ENCODE data around the gene CACNA2D1. TPM values are rescaled to one million over a fixed set of nuclear protein-coding genes. Genes with fewer than 3 reads are reported as not detected.

Gene CACNA2D1
- total RNA-seq, 1 donor from 2014 or later, result 116 TPM

DNA sequence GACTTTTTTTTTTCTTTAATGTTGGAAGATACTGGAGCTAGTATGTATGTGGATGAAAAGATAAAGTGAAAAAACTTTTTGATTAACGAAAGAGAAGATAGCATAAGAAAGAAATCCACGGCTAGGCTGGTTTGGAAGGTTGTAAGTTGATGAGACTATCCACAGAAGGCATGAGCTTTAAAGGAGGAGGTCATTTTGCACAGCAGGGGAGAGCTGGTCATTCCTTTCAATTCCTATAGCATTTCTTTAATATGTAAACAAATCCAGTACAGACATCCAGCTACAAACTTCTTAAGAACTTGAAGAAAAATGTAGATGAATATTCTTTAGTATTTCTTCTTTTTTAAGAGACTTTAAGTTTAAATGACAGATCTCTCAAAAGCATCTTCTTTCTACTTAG is 281.3 kb downstream of the CACNA2D1 start:
- Histone ChIP-seq H3K4me1 (ENCODE audit: control insufficient read depth in 3 of 3, insufficient read depth in 3 of 3, low read length in 3 of 3) (peaks cover 0 to 10% (median 2%) of the 10 kb centered on the region in 3 donors), H3K9ac (ENCODE audit: low read depth in 1 of 3, low read length in 3 of 3) (no peak overlapping the region), H3K27ac (ENCODE audit: low read depth, low read length) (no peak overlapping the region), H3K36me3 (ENCODE audit: control insufficient read depth in 3 of 3, insufficient read depth in 3 of 3, low read length in 3 of 3) (no peaks in the 10 kb centered on the region), H3K9me3 (ENCODE audit: control insufficient read depth in 3 of 3, low read length in 3 of 3) (no peaks in the 10 kb centered on the region), H3K4me3 (ENCODE audit: low read length in 3 of 3) (no peak overlapping the region), H3K27me3 (ENCODE audit: control insufficient read depth in 3 of 3, insufficient read depth in 3 of 3, low read length in 3 of 3) (no peaks in the 10 kb centered on the region)

DNA sequence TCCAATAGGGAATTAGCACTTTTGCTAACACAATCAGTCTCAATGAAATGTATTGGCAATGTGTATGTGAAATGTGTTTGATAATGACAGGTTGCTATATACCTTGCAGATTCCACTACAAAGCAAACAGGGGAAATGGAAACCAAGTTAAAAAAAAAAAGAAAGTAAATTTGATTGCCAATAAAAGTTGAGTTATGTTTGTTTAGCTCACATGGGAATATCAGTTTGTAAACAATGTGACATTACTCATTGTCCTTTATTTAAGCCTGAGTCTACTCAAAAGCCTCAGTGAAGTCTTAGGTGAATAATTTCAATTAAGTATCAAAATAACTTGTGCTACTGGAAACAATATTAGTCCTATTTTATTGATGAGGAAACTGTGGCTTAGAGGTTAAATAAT is 285.2 kb downstream of the CACNA2D1 start:
- Histone ChIP-seq H3K36me3 (ENCODE audit: control insufficient read depth in 3 of 3, insufficient read depth in 3 of 3, low read length in 3 of 3) (no peaks in the 10 kb centered on the region), H3K4me3 (ENCODE audit: low read length in 3 of 3) (no peak overlapping the region), H3K9me3 (ENCODE audit: control insufficient read depth in 3 of 3, low read length in 3 of 3) (no peaks in the 10 kb centered on the region), H3K9ac (ENCODE audit: low read depth in 1 of 3, low read length in 3 of 3) (no peak overlapping the region), H3K27ac (ENCODE audit: low read depth, low read length) (no peak overlapping the region), H3K4me1 (ENCODE audit: control insufficient read depth in 3 of 3, insufficient read depth in 3 of 3, low read length in 3 of 3) (peaks cover 0 to 4% (median 0%) of the 10 kb centered on the region in 3 donors), H3K27me3 (ENCODE audit: control insufficient read depth in 3 of 3, insufficient read depth in 3 of 3, low read length in 3 of 3) (no peaks in the 10 kb centered on the region)

DNA sequence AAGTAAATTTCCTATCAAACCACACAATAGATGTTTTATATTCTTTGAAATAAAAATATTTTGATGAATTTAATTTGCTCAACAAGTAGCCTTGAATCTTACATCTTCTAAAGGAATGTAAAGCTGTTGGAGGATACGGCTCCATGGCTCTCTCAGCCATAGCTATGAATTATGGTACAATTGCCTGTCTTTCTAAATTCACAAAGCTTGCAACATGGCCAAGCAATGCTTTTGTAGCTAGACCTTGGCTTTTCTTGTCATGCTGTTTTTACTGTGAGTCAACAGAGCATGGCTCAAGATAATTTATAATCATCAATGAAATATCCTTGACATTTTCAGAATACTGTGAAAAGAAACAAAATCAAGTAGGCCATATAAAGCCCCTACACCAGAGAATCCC is 286.7 kb downstream of the CACNA2D1 start:
- no peaks in the 10 kb centered on the region for H3K9me3 ChIP-seq (ENCODE audit: control insufficient read depth in 3 of 3, low read length in 3 of 3)
- H3K9ac ChIP-seq (ENCODE audit: low read depth in 1 of 3, low read length in 3 of 3), result no peak overlapping the region
- no peaks in the 10 kb centered on the region for H3K36me3 ChIP-seq (ENCODE audit: control insufficient read depth in 3 of 3, insufficient read depth in 3 of 3, low read length in 3 of 3)
- H3K27ac ChIP-seq (ENCODE audit: low read depth, low read length), result no peak overlapping the region
- no peaks in the 10 kb centered on the region for H3K27me3 ChIP-seq (ENCODE audit: control insufficient read depth in 3 of 3, insufficient read depth in 3 of 3, low read length in 3 of 3)
- H3K4me1 ChIP-seq (ENCODE audit: control insufficient read depth in 3 of 3, insufficient read depth in 3 of 3, low read length in 3 of 3), result peaks cover 0 to 6% (median 4%) of the 10 kb centered on the region in 3 donors
- no peak overlapping the region for H3K4me3 ChIP-seq (ENCODE audit: low read length in 3 of 3)

DNA sequence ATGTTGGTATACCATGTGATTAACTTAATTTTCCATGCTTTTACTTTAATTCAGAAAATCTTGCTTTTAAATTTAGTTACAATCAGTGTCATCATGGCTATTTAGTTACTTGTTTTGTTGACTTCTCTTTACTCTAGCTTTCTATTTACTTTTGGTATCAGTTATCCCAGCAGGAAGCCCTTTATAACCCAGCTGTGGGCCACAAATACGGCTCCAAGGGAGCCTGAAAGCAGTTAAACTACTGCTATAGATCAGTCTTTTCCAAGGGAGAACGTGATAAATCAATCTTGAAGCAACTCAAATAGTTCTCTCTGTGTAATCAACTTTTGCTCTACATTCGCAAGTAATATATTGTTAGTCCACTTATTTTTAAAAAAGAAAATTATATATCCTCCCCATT is 287.4 kb downstream of the CACNA2D1 start:
- Histone ChIP-seq H3K9me3 (ENCODE audit: control insufficient read depth in 3 of 3, low read length in 3 of 3) (no peaks in the 10 kb centered on the region), H3K4me1 (ENCODE audit: control insufficient read depth in 3 of 3, insufficient read depth in 3 of 3, low read length in 3 of 3) (peaks cover 0 to 6% (median 4%) of the 10 kb centered on the region in 3 donors), H3K27me3 (ENCODE audit: control insufficient read depth in 3 of 3, insufficient read depth in 3 of 3, low read length in 3 of 3) (no peaks in the 10 kb centered on the region), H3K4me3 (ENCODE audit: low read length in 3 of 3) (no peak overlapping the region), H3K27ac (ENCODE audit: low read depth, low read length) (no peak overlapping the region), H3K36me3 (ENCODE audit: control insufficient read depth in 3 of 3, insufficient read depth in 3 of 3, low read length in 3 of 3) (no peaks in the 10 kb centered on the region), H3K9ac (ENCODE audit: low read depth in 1 of 3, low read length in 3 of 3) (no peak overlapping the region)

DNA sequence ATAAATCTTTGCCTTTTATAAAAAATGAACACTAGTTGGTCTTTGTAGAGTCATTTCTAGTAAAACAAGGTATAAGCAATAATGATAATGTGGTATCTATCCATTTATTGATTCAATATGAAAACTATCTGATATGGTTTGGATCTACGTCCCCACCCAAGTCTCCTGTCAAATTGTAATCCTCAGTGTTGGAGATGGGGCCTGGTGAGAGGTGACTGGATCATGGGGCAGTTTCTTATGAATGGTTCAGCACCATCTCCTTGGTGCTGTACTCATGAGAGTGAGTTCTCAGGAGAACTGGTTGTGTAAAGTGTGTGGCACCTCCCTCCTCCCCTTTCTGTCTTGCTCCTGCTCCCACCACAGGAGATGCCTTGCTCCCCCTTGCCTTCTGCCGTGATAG is 288.8 kb downstream of the CACNA2D1 start:
- H3K4me1 ChIP-seq (ENCODE audit: control insufficient read depth in 3 of 3, insufficient read depth in 3 of 3, low read length in 3 of 3), result peaks cover 0 to 6% (median 4%) of the 10 kb centered on the region in 3 donors
- H3K27me3 ChIP-seq (ENCODE audit: control insufficient read depth in 3 of 3, insufficient read depth in 3 of 3, low read length in 3 of 3), result no peaks in the 10 kb centered on the region
- H3K4me3 ChIP-seq (ENCODE audit: low read length in 3 of 3), result no peak overlapping the region
- no peaks in the 10 kb centered on the region for H3K9me3 ChIP-seq (ENCODE audit: control insufficient read depth in 3 of 3, low read length in 3 of 3)
- H3K27ac ChIP-seq (ENCODE audit: low read depth, low read length), result no peak overlapping the region
- no peaks in the 10 kb centered on the region for H3K36me3 ChIP-seq (ENCODE audit: control insufficient read depth in 3 of 3, insufficient read depth in 3 of 3, low read length in 3 of 3)
- no peak overlapping the region for H3K9ac ChIP-seq (ENCODE audit: low read depth in 1 of 3, low read length in 3 of 3)

DNA sequence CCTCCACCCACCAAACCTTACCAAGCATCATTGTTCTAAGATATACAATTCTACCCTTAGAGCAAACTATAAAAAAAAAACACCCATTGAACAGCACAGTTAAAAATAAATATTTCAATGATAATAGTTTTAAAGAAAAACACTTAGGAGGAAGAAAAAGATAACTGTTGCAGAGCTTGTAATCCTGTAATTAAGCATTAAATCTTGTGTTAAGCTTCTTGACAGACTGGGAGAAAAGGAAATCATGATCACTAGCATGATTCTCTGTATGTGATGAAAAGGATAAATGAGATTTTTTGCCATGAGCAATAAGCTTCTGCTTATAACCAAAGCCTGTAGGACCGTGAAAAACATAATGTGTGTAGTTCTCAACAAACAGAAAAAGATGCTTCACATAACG is 289.8 kb downstream of the CACNA2D1 start:
- Histone ChIP-seq H3K4me1 (ENCODE audit: control insufficient read depth in 3 of 3, insufficient read depth in 3 of 3, low read length in 3 of 3) (peaks cover 0 to 6% (median 4%) of the 10 kb centered on the region in 3 donors), H3K27ac (ENCODE audit: low read depth, low read length) (no peak overlapping the region), H3K36me3 (ENCODE audit: control insufficient read depth in 3 of 3, insufficient read depth in 3 of 3, low read length in 3 of 3) (no peaks in the 10 kb centered on the region), H3K4me3 (ENCODE audit: low read length in 3 of 3) (no peak overlapping the region), H3K9ac (ENCODE audit: low read depth in 1 of 3, low read length in 3 of 3) (no peak overlapping the region), H3K9me3 (ENCODE audit: control insufficient read depth in 3 of 3, low read length in 3 of 3) (no peaks in the 10 kb centered on the region), H3K27me3 (ENCODE audit: control insufficient read depth in 3 of 3, insufficient read depth in 3 of 3, low read length in 3 of 3) (no peaks in the 10 kb centered on the region)

DNA sequence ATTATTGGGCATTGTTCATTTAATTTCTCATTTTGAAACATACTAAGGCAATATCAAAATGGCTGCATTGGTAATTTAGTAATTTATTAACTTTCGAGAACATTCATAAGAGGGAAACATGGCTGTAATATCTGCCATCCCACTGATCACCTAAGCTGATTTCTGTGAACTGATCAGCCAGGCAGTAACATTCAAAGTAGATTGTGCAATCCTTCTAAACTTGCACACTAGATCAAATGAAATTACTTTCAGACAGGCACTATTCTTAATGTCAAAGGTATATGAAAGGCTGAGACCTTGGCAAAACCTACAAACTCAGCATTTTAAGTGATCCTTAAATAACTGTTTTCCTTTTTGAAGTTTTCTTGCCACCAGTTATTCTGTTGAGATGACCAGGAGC is 290.7 kb downstream of the CACNA2D1 start:
- Histone ChIP-seq H3K27me3 (ENCODE audit: control insufficient read depth in 3 of 3, insufficient read depth in 3 of 3, low read length in 3 of 3) (no peaks in the 10 kb centered on the region), H3K4me3 (ENCODE audit: low read length in 3 of 3) (peak overlapping the region in 1 of 3 donors; percentile 38), H3K4me1 (ENCODE audit: control insufficient read depth in 3 of 3, insufficient read depth in 3 of 3, low read length in 3 of 3) (peaks cover 0 to 6% (median 4%) of the 10 kb centered on the region in 3 donors), H3K27ac (ENCODE audit: low read depth, low read length) (no peak overlapping the region), H3K36me3 (ENCODE audit: control insufficient read depth in 3 of 3, insufficient read depth in 3 of 3, low read length in 3 of 3) (no peaks in the 10 kb centered on the region), H3K9ac (ENCODE audit: low read depth in 1 of 3, low read length in 3 of 3) (no peak overlapping the region), H3K9me3 (ENCODE audit: control insufficient read depth in 3 of 3, low read length in 3 of 3) (no peaks in the 10 kb centered on the region)

DNA sequence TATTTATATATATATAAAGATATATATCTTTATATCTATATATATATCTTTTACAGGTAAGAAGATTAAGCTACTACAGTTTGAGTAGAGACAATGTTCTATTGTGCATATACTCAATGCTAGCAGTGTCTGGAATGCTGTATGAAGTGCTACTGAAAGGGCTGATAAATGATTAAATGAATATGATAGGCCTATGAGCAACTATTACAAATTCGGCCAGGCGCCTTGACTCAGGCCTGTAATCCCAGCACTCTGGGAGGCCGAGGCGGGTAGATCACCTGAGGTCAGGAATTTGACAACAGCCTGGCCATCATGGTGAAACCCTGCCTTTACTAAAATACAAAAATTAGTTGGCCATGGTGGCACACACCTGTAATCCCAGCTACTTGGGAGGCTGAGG is 297.1 kb downstream of the CACNA2D1 start:
- Histone ChIP-seq H3K9ac (ENCODE audit: low read depth in 1 of 3, low read length in 3 of 3) (no peak overlapping the region), H3K36me3 (ENCODE audit: control insufficient read depth in 3 of 3, insufficient read depth in 3 of 3, low read length in 3 of 3) (no peaks in the 10 kb centered on the region), H3K9me3 (ENCODE audit: control insufficient read depth in 3 of 3, low read length in 3 of 3) (no peaks in the 10 kb centered on the region), H3K27ac (ENCODE audit: low read depth, low read length) (no peak overlapping the region), H3K27me3 (ENCODE audit: control insufficient read depth in 3 of 3, insufficient read depth in 3 of 3, low read length in 3 of 3) (no peaks in the 10 kb centered on the region), H3K4me1 (ENCODE audit: control insufficient read depth in 3 of 3, insufficient read depth in 3 of 3, low read length in 3 of 3) (no peaks in the 10 kb centered on the region), H3K4me3 (ENCODE audit: low read length in 3 of 3) (no peak overlapping the region)

DNA sequence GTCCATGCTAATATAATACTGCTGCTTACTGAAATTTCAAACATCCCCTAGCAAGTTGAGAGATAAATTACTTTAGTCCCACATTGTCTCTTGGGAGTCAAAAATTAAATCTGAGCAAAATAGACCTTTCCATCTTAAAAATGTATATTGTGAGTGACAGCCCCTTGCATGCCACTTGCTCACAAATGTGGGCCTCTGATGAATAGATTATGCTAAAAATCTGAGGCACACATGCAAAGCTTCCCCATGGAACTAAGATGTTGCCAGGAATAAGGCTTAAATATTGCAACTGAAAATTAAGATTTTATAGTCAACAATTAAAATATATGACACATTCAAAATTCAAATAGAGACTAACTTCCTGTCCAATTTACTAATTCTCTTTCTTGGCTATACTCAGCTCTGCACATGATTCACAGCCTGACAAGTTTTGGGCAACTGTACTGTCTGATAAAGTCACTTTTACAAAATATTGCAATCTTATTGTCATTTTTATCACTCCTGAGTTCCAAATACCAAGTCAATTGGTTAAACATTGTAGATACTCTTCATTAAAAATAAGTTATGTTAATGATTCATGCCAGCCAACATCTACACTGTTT is 301.2 kb downstream of the CACNA2D1 start:
- H3K4me1 ChIP-seq (ENCODE audit: control insufficient read depth in 3 of 3, insufficient read depth in 3 of 3, low read length in 3 of 3), result no peaks in the 10 kb centered on the region
- H3K9me3 ChIP-seq (ENCODE audit: control insufficient read depth in 3 of 3, low read length in 3 of 3), result no peaks in the 10 kb centered on the region
- no peaks in the 10 kb centered on the region for H3K27me3 ChIP-seq (ENCODE audit: control insufficient read depth in 3 of 3, insufficient read depth in 3 of 3, low read length in 3 of 3)
- H3K9ac ChIP-seq (ENCODE audit: low read depth in 1 of 3, low read length in 3 of 3), result no peak overlapping the region
- no peaks in the 10 kb centered on the region for H3K36me3 ChIP-seq (ENCODE audit: control insufficient read depth in 3 of 3, insufficient read depth in 3 of 3, low read length in 3 of 3)
- H3K4me3 ChIP-seq (ENCODE audit: low read length in 3 of 3), result no peak overlapping the region
- no peak overlapping the region for H3K27ac ChIP-seq (ENCODE audit: low read depth, low read length)

DNA sequence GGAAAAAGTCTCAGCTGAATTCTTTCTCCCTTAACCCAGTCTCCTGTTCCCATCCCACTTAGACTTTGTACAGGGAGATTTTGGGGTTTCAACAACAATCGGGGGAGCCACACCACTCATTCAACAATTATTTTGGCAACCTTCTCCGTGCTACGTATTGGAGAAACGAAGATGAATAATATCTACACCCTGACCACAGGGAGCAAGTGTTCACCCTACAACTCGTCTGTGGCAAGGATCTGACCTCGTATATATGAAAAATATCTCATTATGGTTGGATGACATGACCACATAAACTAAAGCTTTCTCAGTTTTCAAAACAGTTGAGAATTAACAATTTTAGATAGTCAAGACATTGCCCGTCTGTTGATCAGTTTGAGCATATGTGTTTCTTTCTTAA is 302.1 kb downstream of the CACNA2D1 start:
- H3K27me3 ChIP-seq (ENCODE audit: control insufficient read depth in 3 of 3, insufficient read depth in 3 of 3, low read length in 3 of 3), result no peaks in the 10 kb centered on the region
- no peak overlapping the region for H3K27ac ChIP-seq (ENCODE audit: low read depth, low read length)
- H3K9me3 ChIP-seq (ENCODE audit: control insufficient read depth in 3 of 3, low read length in 3 of 3), result no peaks in the 10 kb centered on the region
- H3K9ac ChIP-seq (ENCODE audit: low read depth in 1 of 3, low read length in 3 of 3), result no peak overlapping the region
- no peaks in the 10 kb centered on the region for H3K4me1 ChIP-seq (ENCODE audit: control insufficient read depth in 3 of 3, insufficient read depth in 3 of 3, low read length in 3 of 3)
- no peak overlapping the region for H3K4me3 ChIP-seq (ENCODE audit: low read length in 3 of 3)
- no peaks in the 10 kb centered on the region for H3K36me3 ChIP-seq (ENCODE audit: control insufficient read depth in 3 of 3, insufficient read depth in 3 of 3, low read length in 3 of 3)
